Measurements from ENCODE around the gene UGT1A9. TPM values are rescaled to one million over a fixed set of nuclear protein-coding genes. Genes with fewer than 3 reads are reported as not detected.

Gene UGT1A9
- polyA plus RNA-seq, 1 donor (not counting 4 experiments of a cell fraction or from before 2014, with no cell fraction given), result not detected

DNA sequence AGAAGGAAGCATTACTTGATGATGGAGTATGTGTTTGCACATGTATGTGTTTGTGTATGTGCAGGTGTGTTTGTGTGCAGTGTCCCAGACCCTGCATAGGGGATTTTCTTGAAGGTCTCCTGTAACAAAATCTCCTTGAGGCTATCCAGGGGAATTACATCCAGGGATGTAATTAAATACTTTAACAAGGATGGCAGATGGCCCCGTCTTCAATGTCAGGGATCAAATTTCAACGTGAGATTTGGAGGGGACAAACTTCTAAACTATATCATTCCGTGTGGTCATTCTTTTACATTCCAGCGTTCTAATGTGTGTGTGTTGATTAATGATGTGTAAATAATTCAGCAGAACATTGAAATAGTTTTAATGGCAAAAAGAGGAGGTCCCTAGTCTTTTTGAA lies 3.3 kb downstream of the UGT1A9 start:
- dilution Hi-C loops (cut with MboI; ENCODE audit: extremely low pct_ligation_motif_present, low sequenced_read_pairs), result no loop called here
- no peak overlapping the region for H2AFZ ChIP-seq (ENCODE audit: control insufficient read depth, low read length)
- H3K27ac ChIP-seq (ENCODE audit: control insufficient read depth, insufficient read depth, low read length), result no peak overlapping the region
- no peak for TF ChIP-seq EZH2 (IDR thresholded peaks at IDR 0.05; ENCODE audit: low read length)
- H4K20me1 ChIP-seq (ENCODE audit: control insufficient read depth, extremely low read depth, insufficient read depth, low read length), result no peaks in the 10 kb centered on the region
- H3K36me3 ChIP-seq (ENCODE audit: control insufficient read depth in 2 of 2, extremely low read depth in 1 of 2, insufficient read depth in 2 of 2, low read length in 2 of 2), result no peaks in the 10 kb centered on the region
- no peaks in the 10 kb centered on the region for H3K27me3 ChIP-seq (ENCODE audit: control insufficient read depth, extremely low read depth, insufficient read depth, low read length)
- FAIRE-seq (no peak), DNase-seq (ENCODE audit: low read depth, low spot score) (no peak)
- no peaks in the 10 kb centered on the region for H3K4me1 ChIP-seq (ENCODE audit: control insufficient read depth, extremely low read depth, insufficient read depth, low read length)
- no peaks in the 10 kb centered on the region for H3K9me1 ChIP-seq (ENCODE audit: control insufficient read depth, extremely low read depth, insufficient read depth, low read length)
- H3K4me2 ChIP-seq (ENCODE audit: control insufficient read depth, extremely low read depth, insufficient read depth, low read depth, low read length), result no peak overlapping the region
- H3K4me3 ChIP-seq (ENCODE audit: control insufficient read depth in 2 of 3, extremely low read depth in 1 of 3, insufficient read depth in 2 of 3, low read depth in 1 of 3, low read length in 3 of 3), result no peak overlapping the region
- no peaks in the 10 kb centered on the region for H3K9me3 ChIP-seq (ENCODE audit: control insufficient read depth, low read depth, low read length)
- no peak overlapping the region for H3K9ac ChIP-seq (ENCODE audit: control insufficient read depth, extremely low read depth, insufficient read depth, low read length)
- no peaks in the 10 kb centered on the region for H3K79me2 ChIP-seq (ENCODE audit: control insufficient read depth, insufficient read depth, low read length)

DNA sequence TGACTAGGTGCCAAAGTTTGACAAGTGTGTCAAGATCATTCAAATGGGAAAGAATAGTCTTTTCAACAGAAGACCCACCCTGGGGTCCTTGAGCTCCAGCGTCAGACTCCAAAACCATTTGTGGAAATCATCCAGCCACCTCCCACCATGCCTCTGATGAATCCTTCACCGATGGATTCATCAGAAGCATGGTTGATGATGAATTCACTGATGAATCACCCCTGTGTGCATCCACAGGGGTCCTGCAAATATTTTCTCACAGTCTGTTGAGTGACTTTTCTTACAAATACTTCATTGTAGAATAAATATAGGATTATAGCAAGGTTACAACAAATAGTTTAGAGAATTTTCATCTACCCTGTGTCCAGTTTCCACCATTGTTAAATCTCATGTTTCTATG lies 4.3 kb downstream of the UGT1A9 start:
- dilution Hi-C loops (cut with MboI; ENCODE audit: extremely low pct_ligation_motif_present, low sequenced_read_pairs), result no loop called here
- Histone ChIP-seq H3K4me2 (ENCODE audit: control insufficient read depth, extremely low read depth, insufficient read depth, low read depth, low read length) (no peak overlapping the region), H3K9ac (ENCODE audit: control insufficient read depth, extremely low read depth, insufficient read depth, low read length) (no peak overlapping the region), H3K79me2 (ENCODE audit: control insufficient read depth, insufficient read depth, low read length) (no peaks in the 10 kb centered on the region), H3K27me3 (ENCODE audit: control insufficient read depth, extremely low read depth, insufficient read depth, low read length) (no peaks in the 10 kb centered on the region), H3K9me3 (ENCODE audit: control insufficient read depth, low read depth, low read length) (no peaks in the 10 kb centered on the region), H3K27ac (ENCODE audit: control insufficient read depth, insufficient read depth, low read length) (no peak overlapping the region), H4K20me1 (ENCODE audit: control insufficient read depth, extremely low read depth, insufficient read depth, low read length) (no peaks in the 10 kb centered on the region), H3K4me1 (ENCODE audit: control insufficient read depth, extremely low read depth, insufficient read depth, low read length) (no peaks in the 10 kb centered on the region), H3K9me1 (ENCODE audit: control insufficient read depth, extremely low read depth, insufficient read depth, low read length) (no peaks in the 10 kb centered on the region), H2AFZ (ENCODE audit: control insufficient read depth, low read length) (no peak overlapping the region), H3K4me3 (ENCODE audit: control insufficient read depth in 2 of 3, extremely low read depth in 1 of 3, insufficient read depth in 2 of 3, low read depth in 1 of 3, low read length in 3 of 3) (no peak overlapping the region), H3K36me3 (ENCODE audit: control insufficient read depth in 2 of 2, extremely low read depth in 1 of 2, insufficient read depth in 2 of 2, low read length in 2 of 2) (no peaks in the 10 kb centered on the region)
- DNase-seq (ENCODE audit: low read depth, low spot score), result no peak
- TF ChIP-seq CTCF (optimal IDR thresholded peaks at IDR 0.05 in 1 of 3, IDR thresholded peaks at IDR 0.05 in 1 of 3, conservative IDR thresholded peaks at IDR 0.05 in 1 of 3; ENCODE audit: extremely low read depth in 1 of 3, insufficient read depth in 2 of 3, low read length in 3 of 3), result no peak
- no peak for TF ChIP-seq EZH2 (IDR thresholded peaks at IDR 0.05; ENCODE audit: low read length)
- FAIRE-seq, result no peak

GRCh38 chr2:233679196-233679595 lies 7.5 kb downstream of the UGT1A9 start:
- FAIRE-seq (no peak), DNase-seq (ENCODE audit: low read depth, low spot score) (no peak)
- H3K4me1 ChIP-seq (ENCODE audit: control insufficient read depth, extremely low read depth, insufficient read depth, low read length), result no peaks in the 10 kb centered on the region
- no peak overlapping the region for H3K4me3 ChIP-seq (ENCODE audit: control insufficient read depth in 2 of 3, extremely low read depth in 1 of 3, insufficient read depth in 2 of 3, low read depth in 1 of 3, low read length in 3 of 3)
- H3K36me3 ChIP-seq (ENCODE audit: control insufficient read depth in 2 of 2, extremely low read depth in 1 of 2, insufficient read depth in 2 of 2, low read length in 2 of 2), result no peaks in the 10 kb centered on the region
- H3K4me2 ChIP-seq (ENCODE audit: control insufficient read depth, extremely low read depth, insufficient read depth, low read depth, low read length), result no peak overlapping the region
- H4K20me1 ChIP-seq (ENCODE audit: control insufficient read depth, extremely low read depth, insufficient read depth, low read length), result no peaks in the 10 kb centered on the region
- no peak overlapping the region for H3K9ac ChIP-seq (ENCODE audit: control insufficient read depth, extremely low read depth, insufficient read depth, low read length)
- TF ChIP-seq EZH2 (IDR thresholded peaks at IDR 0.05; ENCODE audit: low read length), result no peak
- TF ChIP-seq CTCF (optimal IDR thresholded peaks at IDR 0.05 in 1 of 3, IDR thresholded peaks at IDR 0.05 in 1 of 3, conservative IDR thresholded peaks at IDR 0.05 in 1 of 3; ENCODE audit: extremely low read depth in 1 of 3, insufficient read depth in 2 of 3, low read length in 3 of 3), result no peak
- no peaks in the 10 kb centered on the region for H3K9me3 ChIP-seq (ENCODE audit: control insufficient read depth, low read depth, low read length)
- no peak overlapping the region for H2AFZ ChIP-seq (ENCODE audit: control insufficient read depth, low read length)
- no peaks in the 10 kb centered on the region for H3K9me1 ChIP-seq (ENCODE audit: control insufficient read depth, extremely low read depth, insufficient read depth, low read length)
- H3K79me2 ChIP-seq (ENCODE audit: control insufficient read depth, insufficient read depth, low read length), result no peaks in the 10 kb centered on the region
- dilution Hi-C loops (cut with MboI; ENCODE audit: extremely low pct_ligation_motif_present, low sequenced_read_pairs), result no loop called here
- no peak overlapping the region for H3K27ac ChIP-seq (ENCODE audit: control insufficient read depth, insufficient read depth, low read length)
- H3K27me3 ChIP-seq (ENCODE audit: control insufficient read depth, extremely low read depth, insufficient read depth, low read length), result no peaks in the 10 kb centered on the region

All from keratinocyte (primary cell).